Muscle of arm (tissue), 12 donors: ENCODE results near the gene TIMM9. TPM values are rescaled to one million over a fixed set of nuclear protein-coding genes. Genes with fewer than 3 reads are reported as not detected.
A peak's percentile ranks its signal among the peaks of the same experiment; 100 is the strongest.
"Not testable (repeated sequence)": the region's sequence is repeated elsewhere in the genome, so short reads cannot be mapped to it uniquely, and the experiment has no call there.

ENCODE experiments used
- DNase-seq: peaks from one replicate; pipeline ENCODE4 v3.0.0-alpha.2; 2013
- polyA plus RNA-seq, 12 donors: library from polyadenylated mRNA; unstranded; fragments of 120-200 nt; gene quantifications; one replicate each; pipeline ENCODE4 v1.2.1, GENCODE V29; 2013; ENCODE audit not compliant: insufficient read length in 12 of 12

The TIMM9 gene
- polyA plus RNA-seq, 12 donors, result 79.7 to 145 (median 98.3) TPM; not detected in 1

GRCh38 chr14:58408681-58409215, 18.6 kb downstream of the TIMM9 start:
- DNase-seq, result no peak

GRCh38 chr14:58401587-58401986, 25.7 kb downstream of the TIMM9 start:
- DNase-seq, result no peak

GRCh38 chr14:58398895-58399294, 28.4 kb downstream of the TIMM9 start:
- DNase-seq, result no peak

- no peak for DNase-seq
Measured at GRCh38 chr14:58398495-58398894, 28.8 kb downstream of the TIMM9 start.

GRCh38 chr14:58397156-58397555, 30.2 kb downstream of the TIMM9 start:
- DNase-seq, result no peak

- peak; percentile 50 for DNase-seq
Measured at GRCh38 chr14:58395812-58396788, 31.2 kb downstream of the TIMM9 start, which contains the start of gene TOMM20L. Gene TOMM20L (plus strand): TSS chr14:58395930. CDS start chr14:58395958, 28 bp downstream.

GRCh38 chr14:58395562-58395811, 31.8 kb downstream of the TIMM9 start:
- no peak for DNase-seq

- no peak for DNase-seq
Measured at GRCh38 chr14:58390830-58391229, 36.5 kb downstream of the TIMM9 start.

- no peak for DNase-seq
Measured at GRCh38 chr14:58376791-58377190, 50.5 kb downstream of the TIMM9 start.

GRCh38 chr14:58368956-58369355, 58.4 kb downstream of the TIMM9 start:
- no peak for DNase-seq

- DNase-seq, result no peak
Measured at GRCh38 chr14:58367296-58367695, 60.0 kb downstream of the TIMM9 start.

- DNase-seq, result no peak
Measured at GRCh38 chr14:58364316-58364715, 63.0 kb downstream of the TIMM9 start.

- DNase-seq, result peak; percentile 5
Measured at GRCh38 chr14:58362798-58363412, 64.4 kb downstream of the TIMM9 start.

GRCh38 chr14:58362272-58362671, 65.1 kb downstream of the TIMM9 start:
- DNase-seq, result not testable (repeated sequence)

Other genes starting within 250 kb of the TIMM9 start
- 10 to 100 TPM in 11 of 12 donors, not detected in 1; 46.7 to 90.3 (median 79.6) TPM for gene ACTR10, start 227.4 kb downstream of the TIMM9 start, polyA plus RNA-seq
- gene PSMA3, start 182.7 kb downstream of the TIMM9 start, polyA plus RNA-seq, result 100 to 1,000 TPM in 7 of 12 donors, 10 to 100 TPM in 4, not detected in 1; 65.1 to 145 (median 107) TPM
- 10 to 100 TPM in 11 of 12 donors, not detected in 1; 12.4 to 38.5 (median 16.0) TPM for gene ARID4A, start 129.0 kb downstream of the TIMM9 start, polyA plus RNA-seq
- 1 to 10 TPM in 1 of 12 donors, under 1 TPM in 9, not detected in 2; 0.39 to 1.2 (median 0.64) TPM for gene TOMM20L, start 31.6 kb downstream of the TIMM9 start, polyA plus RNA-seq
- gene KIAA0586, start 188 bp upstream of the TIMM9 start, polyA plus RNA-seq, result 10 to 100 TPM in 11 of 12 donors, not detected in 1; 11.2 to 21.5 (median 19.6) TPM
- 10 to 100 TPM in 11 of 12 donors, not detected in 1; 19.7 to 41.9 (median 30.0) TPM for gene DACT1, start 210.4 kb upstream of the TIMM9 start, polyA plus RNA-seq